Nephron (organoid): ENCODE data around the gene AGAP1.

Experiments
- H3K27ac Mint-ChIP-seq, 3 experiments: 2 replicates each; pipeline ENCODE4 v1.8.0; 2020; ENCODE audit warnings: mixed read lengths in 3 of 3, mild to moderate bottlenecking in 2 of 3, moderate library complexity in 1 of 3
- H3K27me3 Mint-ChIP-seq: 2 replicates; pipeline ENCODE4 v1.8.0; 2021; ENCODE audit warnings: low read depth, mild to moderate bottlenecking, moderate library complexity, mixed read lengths
- H3K36me3 Mint-ChIP-seq: 2 replicates; pipeline ENCODE4 v1.8.0; 2020; ENCODE audit warnings: low read depth, mixed read lengths
- H3K4me1 Mint-ChIP-seq: 2 replicates; pipeline ENCODE4 v1.8.0; 2020; ENCODE audit warnings: mixed read lengths
- H3K4me3 Mint-ChIP-seq, 3 experiments: 2 replicates each; pipeline ENCODE4 v1.8.0; 2020; ENCODE audit warnings: mild to moderate bottlenecking in 3 of 3, mixed read lengths in 3 of 3, moderate library complexity in 2 of 3
- H3K9me3 Mint-ChIP-seq: 2 replicates; pipeline ENCODE4 v1.8.0; 2020; ENCODE audit warnings: mixed read lengths
- TF ChIP-seq, protein P1 (sequence below), 3 experiments: fragments of 200-600 bp; sonication (generic); IDR thresholded peaks; one replicate each; pipeline ENCODE4 v1.5.0; 2021; ENCODE audit warnings: antibody characterized with exemption in 3 of 3; ENCODE audit not compliant: unreplicated experiment in 3 of 3

The AGAP1 gene

DNA sequence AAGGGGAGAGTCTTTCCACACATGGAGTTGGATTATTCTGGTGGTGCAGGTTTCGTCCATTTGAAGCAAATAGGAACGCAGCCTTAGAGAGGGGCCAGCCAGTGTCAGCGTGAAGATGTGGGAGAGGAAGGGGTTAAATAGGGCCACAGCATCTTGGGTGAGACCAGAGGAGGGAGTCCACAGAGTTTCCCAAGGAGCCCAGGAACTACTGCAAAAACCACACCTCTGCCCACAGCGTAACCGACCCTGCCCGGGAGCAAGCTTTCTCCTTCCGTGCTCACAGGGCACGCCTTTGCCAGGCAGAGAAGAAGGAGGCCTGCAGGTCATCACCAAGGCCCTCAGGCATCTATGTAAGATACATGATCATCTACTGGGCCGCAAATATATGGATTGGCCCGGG, 314.5 kb downstream of the AGAP1 start:
- no peaks in the 10 kb centered on the region for H3K4me1 Mint-ChIP-seq
- TF ChIP-seq, protein P1, sequence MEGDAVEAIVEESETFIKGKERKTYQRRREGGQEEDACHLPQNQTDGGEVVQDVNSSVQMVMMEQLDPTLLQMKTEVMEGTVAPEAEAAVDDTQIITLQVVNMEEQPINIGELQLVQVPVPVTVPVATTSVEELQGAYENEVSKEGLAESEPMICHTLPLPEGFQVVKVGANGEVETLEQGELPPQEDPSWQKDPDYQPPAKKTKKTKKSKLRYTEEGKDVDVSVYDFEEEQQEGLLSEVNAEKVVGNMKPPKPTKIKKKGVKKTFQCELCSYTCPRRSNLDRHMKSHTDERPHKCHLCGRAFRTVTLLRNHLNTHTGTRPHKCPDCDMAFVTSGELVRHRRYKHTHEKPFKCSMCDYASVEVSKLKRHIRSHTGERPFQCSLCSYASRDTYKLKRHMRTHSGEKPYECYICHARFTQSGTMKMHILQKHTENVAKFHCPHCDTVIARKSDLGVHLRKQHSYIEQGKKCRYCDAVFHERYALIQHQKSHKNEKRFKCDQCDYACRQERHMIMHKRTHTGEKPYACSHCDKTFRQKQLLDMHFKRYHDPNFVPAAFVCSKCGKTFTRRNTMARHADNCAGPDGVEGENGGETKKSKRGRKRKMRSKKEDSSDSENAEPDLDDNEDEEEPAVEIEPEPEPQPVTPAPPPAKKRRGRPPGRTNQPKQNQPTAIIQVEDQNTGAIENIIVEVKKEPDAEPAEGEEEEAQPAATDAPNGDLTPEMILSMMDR (IDR thresholded peaks at IDR 0.05; ENCODE audit: unreplicated experiment in 3 of 3), result no peak
- peaks cover 29% of the 10 kb centered on the region for H3K36me3 Mint-ChIP-seq
- H3K4me3 Mint-ChIP-seq, result no peak overlapping the region
- no peaks in the 10 kb centered on the region for H3K9me3 Mint-ChIP-seq
- H3K27me3 Mint-ChIP-seq, result no peaks in the 10 kb centered on the region
- H3K27ac Mint-ChIP-seq, result no peak overlapping the region

DNA sequence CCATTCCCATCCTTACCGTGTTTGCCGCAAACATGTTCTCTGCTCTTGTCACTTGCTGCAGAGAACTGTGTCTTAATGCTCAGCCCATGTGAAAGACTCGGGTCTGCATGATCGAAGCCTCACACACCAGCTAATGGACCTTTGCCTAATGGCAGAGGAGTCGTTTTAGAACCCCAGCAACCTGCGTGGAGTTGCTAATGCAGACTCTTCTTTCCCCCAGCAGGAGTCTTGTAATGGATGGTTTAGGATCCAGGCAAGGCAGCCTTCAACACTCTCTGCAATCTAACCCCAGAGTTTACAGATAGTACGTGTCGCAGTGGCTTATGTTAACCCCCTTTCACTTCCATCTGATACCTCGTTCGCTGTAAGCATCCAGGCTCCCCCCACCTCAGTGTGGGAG, 316.4 kb downstream of the AGAP1 start:
- Mint-ChIP-seq H3K27me3 (no peaks in the 10 kb centered on the region), H3K4me1 (no peaks in the 10 kb centered on the region), H3K27ac (no peak overlapping the region), H3K36me3 (peaks cover 35% of the 10 kb centered on the region), H3K4me3 (no peak overlapping the region), H3K9me3 (no peaks in the 10 kb centered on the region)
- TF ChIP-seq, protein P1 (IDR thresholded peaks at IDR 0.05; ENCODE audit: unreplicated experiment in 3 of 3), result no peak

DNA sequence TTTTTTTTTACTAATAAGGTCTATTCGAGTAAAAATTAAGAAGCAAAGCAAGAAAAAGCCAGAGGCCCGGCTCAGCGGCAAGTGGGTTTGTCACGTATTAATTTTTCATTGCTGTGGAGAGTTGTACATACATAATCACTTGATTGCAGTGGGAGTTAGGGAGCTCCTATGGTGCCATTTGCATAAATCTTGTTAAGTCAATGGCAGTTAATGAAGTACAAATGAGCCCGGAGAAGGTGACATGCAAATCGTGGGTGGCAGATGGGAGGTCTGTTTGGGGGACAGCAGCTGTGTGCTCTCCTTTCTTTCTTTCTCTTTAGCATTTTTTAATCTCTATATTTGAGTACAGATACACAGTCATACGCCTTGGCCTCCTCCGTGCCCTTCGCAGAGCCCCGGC, 317.0 kb downstream of the AGAP1 start:
- TF ChIP-seq, protein P1 (IDR thresholded peaks at IDR 0.05; ENCODE audit: unreplicated experiment in 3 of 3), result no peak
- Mint-ChIP-seq H3K27ac (no peak overlapping the region), H3K9me3 (no peaks in the 10 kb centered on the region), H3K36me3 (peaks cover 41% of the 10 kb centered on the region), H3K27me3 (no peaks in the 10 kb centered on the region), H3K4me3 (no peak overlapping the region), H3K4me1 (no peaks in the 10 kb centered on the region)

DNA sequence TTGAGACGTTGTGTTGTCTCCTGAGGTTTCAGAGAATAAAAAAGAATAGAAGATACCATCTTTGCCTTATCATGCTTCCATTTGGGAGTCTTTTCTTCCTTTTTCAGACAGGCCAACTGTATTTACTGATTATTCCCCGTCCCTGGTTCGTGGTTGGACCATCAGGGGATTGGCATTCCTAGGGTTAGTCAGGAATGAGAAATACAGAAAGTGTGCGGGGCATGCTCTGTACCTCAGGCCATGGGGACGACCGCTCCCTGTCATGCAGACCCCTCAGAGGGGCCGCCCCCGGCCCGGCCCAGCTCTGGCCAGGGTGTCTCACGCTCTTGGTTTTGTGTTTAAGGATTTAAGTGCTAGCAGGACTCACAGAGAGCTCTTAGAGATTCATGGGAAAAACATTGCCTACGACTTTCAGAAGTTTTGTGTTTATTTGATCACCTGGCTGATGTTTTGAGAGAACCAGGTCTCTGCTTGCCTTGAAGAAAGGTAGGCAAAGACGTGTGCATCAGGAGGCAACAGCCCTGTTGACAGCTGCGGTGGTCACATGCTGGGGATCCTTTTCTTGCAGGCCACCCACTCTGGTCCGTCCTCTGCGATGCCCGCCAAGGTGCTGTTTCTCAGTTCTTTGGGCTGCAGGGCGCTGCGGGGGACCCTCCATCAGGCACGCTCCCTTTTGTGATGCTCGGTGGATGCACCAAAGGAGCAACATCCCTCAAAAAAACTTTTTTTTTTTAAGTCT, 317.8 kb downstream of the AGAP1 start:
- no peak overlapping the region for H3K4me3 Mint-ChIP-seq
- peaks cover 43% of the 10 kb centered on the region for H3K36me3 Mint-ChIP-seq
- no peaks in the 10 kb centered on the region for H3K4me1 Mint-ChIP-seq
- H3K27me3 Mint-ChIP-seq, result no peaks in the 10 kb centered on the region
- no peak overlapping the region for H3K27ac Mint-ChIP-seq
- no peaks in the 10 kb centered on the region for H3K9me3 Mint-ChIP-seq
- TF ChIP-seq, protein P1 (IDR thresholded peaks at IDR 0.05; ENCODE audit: unreplicated experiment in 3 of 3), result no peak

DNA sequence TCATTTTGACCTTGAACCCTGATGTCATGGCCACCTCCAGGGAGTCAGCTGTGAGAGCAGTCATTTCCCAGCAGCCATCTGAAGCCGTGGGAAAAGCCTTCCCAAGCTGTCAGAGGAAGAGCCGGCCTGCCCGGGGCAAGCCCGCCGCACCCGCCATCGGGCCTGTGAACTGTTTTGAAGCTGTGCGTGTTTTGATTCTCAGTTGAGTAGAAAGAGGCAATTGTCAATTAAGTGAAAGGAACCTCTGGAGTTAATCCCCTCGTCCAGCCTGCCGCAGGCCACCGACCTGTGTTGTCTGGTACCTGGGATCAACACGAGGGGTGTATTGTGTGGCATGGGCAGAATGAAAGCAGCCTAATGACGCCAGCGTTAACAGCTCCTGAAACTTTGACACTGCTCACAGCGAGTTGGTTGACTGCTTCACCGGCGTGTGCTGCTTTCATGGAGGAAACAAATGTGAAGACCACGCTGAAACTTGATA, 318.4 kb downstream of the AGAP1 start:
- Mint-ChIP-seq H3K27ac (no peak overlapping the region), H3K4me3 (no peak overlapping the region), H3K4me1 (no peaks in the 10 kb centered on the region), H3K36me3 (peaks cover 41% of the 10 kb centered on the region), H3K9me3 (no peaks in the 10 kb centered on the region), H3K27me3 (no peaks in the 10 kb centered on the region)
- TF ChIP-seq, protein P1 (IDR thresholded peaks at IDR 0.05; ENCODE audit: unreplicated experiment in 3 of 3), result no peak

GRCh38 chr2:235813398-235813797, 319.6 kb downstream of the AGAP1 start:
- H3K4me3 Mint-ChIP-seq, result no peak overlapping the region
- H3K27ac Mint-ChIP-seq, result no peak overlapping the region
- H3K4me1 Mint-ChIP-seq, result no peaks in the 10 kb centered on the region
- TF ChIP-seq, protein P1 (IDR thresholded peaks at IDR 0.05; ENCODE audit: unreplicated experiment in 3 of 3), result no peak
- H3K27me3 Mint-ChIP-seq, result no peaks in the 10 kb centered on the region
- no peaks in the 10 kb centered on the region for H3K9me3 Mint-ChIP-seq
- peaks cover 43% of the 10 kb centered on the region for H3K36me3 Mint-ChIP-seq
